ENCODE data around the gene DDO. TPM values are rescaled to one million over a fixed set of nuclear protein-coding genes. Genes with fewer than 3 reads are reported as not detected.

The DDO gene
- total RNA-seq, 1 experiment from 2014 or later = 1.6 TPM

- Mint-ChIP-seq H3K27me3 (ENCODE audit: unreplicated experiment) (no peaks in the 10 kb centered on the region), H3K36me3 (ENCODE audit: insufficient read depth, unreplicated experiment) (no peaks in the 10 kb centered on the region), H3K4me3 (ENCODE audit: low read depth, unreplicated experiment) (no peak overlapping the region), H3K27ac (ENCODE audit: unreplicated experiment) (no peak overlapping the region), H3K9me3 (ENCODE audit: low read depth, unreplicated experiment) (no peaks in the 10 kb centered on the region), H3K4me1 (ENCODE audit: low read depth, unreplicated experiment) (no peaks in the 10 kb centered on the region)
- intact Hi-C loops (cut with micrococcal nuclease; ENCODE audit: unreplicated experiment) = no loop called here
- CTCF ChIA-PET = interaction anchor here (1.0 kb wide), 1 partner anchor 9 kb away, joined by 3 read pairs; no protein-coding TSS in a partner anchor
- no peak for DNase-seq
- no peak for TF ChIP-seq CTCF (IDR thresholded peaks at IDR 0.05; ENCODE audit: unreplicated experiment)
- no TSS peak for BruUV-seq (replicated peaks)
Observed at GRCh38 chr6:110404607-110405006, 10.8 kb downstream of the DDO start.

DNA sequence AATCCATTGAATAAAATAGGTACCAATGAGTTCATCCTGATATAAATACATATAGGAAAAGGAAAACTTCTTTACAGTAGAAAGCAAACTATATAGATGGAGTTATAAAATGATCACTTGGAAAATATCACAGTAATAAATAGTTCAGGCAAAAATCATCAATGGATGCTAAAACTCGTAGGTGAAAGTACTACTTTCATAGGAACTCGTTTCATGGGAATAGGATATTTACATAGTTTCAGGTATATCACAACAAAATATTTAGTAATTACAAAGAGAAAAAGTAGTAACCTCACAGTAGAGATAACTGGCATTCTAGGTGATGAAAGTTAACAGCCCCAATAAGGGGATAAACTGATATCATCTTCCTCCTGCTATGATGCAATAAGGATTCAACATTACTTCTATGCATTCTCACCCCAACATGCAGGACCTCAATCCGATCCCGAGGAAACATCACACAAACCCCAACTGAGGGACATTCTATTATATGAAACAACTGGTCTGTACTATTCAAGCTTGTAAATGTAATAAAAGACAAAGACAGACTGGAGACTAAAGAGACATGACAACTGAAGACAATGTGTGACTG, 13.7 kb downstream of the DDO start:
- H3K9me3 Mint-ChIP-seq (ENCODE audit: low read depth, unreplicated experiment) = no peaks in the 10 kb centered on the region

DNA sequence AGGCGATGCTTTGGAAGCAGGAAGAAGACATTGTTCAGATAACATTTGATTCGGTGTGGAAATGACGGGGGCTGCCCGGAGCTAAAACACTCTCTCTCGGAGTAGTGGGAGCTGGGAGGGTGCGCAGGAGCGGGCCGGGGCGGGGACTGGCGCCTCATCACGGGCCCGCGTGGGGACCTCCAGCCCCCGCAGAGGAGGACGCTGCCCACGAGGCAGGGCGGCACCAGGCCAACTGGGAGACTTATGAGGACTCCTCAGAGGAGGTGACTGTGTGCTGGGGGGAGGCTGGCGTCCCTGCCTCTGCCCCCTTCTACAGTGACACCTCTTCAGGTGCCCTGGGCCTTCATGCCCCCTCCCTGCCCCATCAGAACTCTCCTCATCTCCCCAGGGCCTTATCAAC, 15.2 kb downstream of the DDO start:
- no peak for TF ChIP-seq CTCF (IDR thresholded peaks at IDR 0.05; ENCODE audit: unreplicated experiment)
- intact Hi-C loops (cut with micrococcal nuclease; ENCODE audit: unreplicated experiment) = no loop called here
- Mint-ChIP-seq H3K27me3 (ENCODE audit: unreplicated experiment) (no peaks in the 10 kb centered on the region), H3K4me3 (ENCODE audit: low read depth, unreplicated experiment) (no peak overlapping the region), H3K27ac (ENCODE audit: unreplicated experiment) (no peak overlapping the region), H3K9me3 (ENCODE audit: low read depth, unreplicated experiment) (no peaks in the 10 kb centered on the region), H3K36me3 (ENCODE audit: insufficient read depth, unreplicated experiment) (no peaks in the 10 kb centered on the region), H3K4me1 (ENCODE audit: low read depth, unreplicated experiment) (no peaks in the 10 kb centered on the region)
- no peak for DNase-seq
- no TSS peak for BruUV-seq (replicated peaks)
- CTCF ChIA-PET = no interaction called here

More for the DNA sequence above, 13.7 kb downstream of the DDO start:
- CTCF ChIA-PET = no interaction called here
- H3K27ac Mint-ChIP-seq (ENCODE audit: unreplicated experiment) = no peak overlapping the region
- intact Hi-C loops (cut with micrococcal nuclease; ENCODE audit: unreplicated experiment) = no loop called here
- no peak for TF ChIP-seq CTCF (IDR thresholded peaks at IDR 0.05; ENCODE audit: unreplicated experiment)
- H3K4me3 Mint-ChIP-seq (ENCODE audit: low read depth, unreplicated experiment) = no peak overlapping the region
- BruUV-seq (replicated peaks) = no TSS peak
- H3K4me1 Mint-ChIP-seq (ENCODE audit: low read depth, unreplicated experiment) = no peaks in the 10 kb centered on the region
- H3K36me3 Mint-ChIP-seq (ENCODE audit: insufficient read depth, unreplicated experiment) = no peaks in the 10 kb centered on the region
- no peaks in the 10 kb centered on the region for H3K27me3 Mint-ChIP-seq (ENCODE audit: unreplicated experiment)
- DNase-seq = no peak

- H3K4me3 Mint-ChIP-seq (ENCODE audit: low read depth, unreplicated experiment) = no peak overlapping the region
- DNase-seq = no peak
- intact Hi-C loops (cut with micrococcal nuclease; ENCODE audit: unreplicated experiment) = loop anchor here (10.0 kb wide), 1 partner anchor 505 kb away; no protein-coding TSS in a partner anchor
- H3K4me1 Mint-ChIP-seq (ENCODE audit: low read depth, unreplicated experiment) = no peaks in the 10 kb centered on the region
- no TSS peak for BruUV-seq (replicated peaks)
- H3K9me3 Mint-ChIP-seq (ENCODE audit: low read depth, unreplicated experiment) = no peaks in the 10 kb centered on the region
- TF ChIP-seq CTCF (IDR thresholded peaks at IDR 0.05; ENCODE audit: unreplicated experiment) = no peak
- H3K27ac Mint-ChIP-seq (ENCODE audit: unreplicated experiment) = no peak overlapping the region
- no peaks in the 10 kb centered on the region for H3K27me3 Mint-ChIP-seq (ENCODE audit: unreplicated experiment)
- H3K36me3 Mint-ChIP-seq (ENCODE audit: insufficient read depth, unreplicated experiment) = no peaks in the 10 kb centered on the region
- CTCF ChIA-PET = no interaction called here
Observed at GRCh38 chr6:110399219-110400071, 15.9 kb downstream of the DDO start.

All from Calu3 (cell line).